ENCODE results near the gene ZNF93.
"Not testable (repeated sequence)": the region's sequence is repeated elsewhere in the genome, so short reads cannot be mapped to it uniquely, and the experiment has no call there.

GRCh38 chr19:19959151-19959799 is 58.5 kb downstream of the ZNF93 start:
- TF ChIP-seq CTCF (IDR thresholded peaks at IDR 0.05) = peak; percentile 61
- TF ChIP-seq SIN3A (IDR thresholded peaks at IDR 0.05; ENCODE audit: borderline replicate concordance, low read depth, low read length); ZBTB33 (IDR thresholded peaks at IDR 0.05; ENCODE audit: borderline replicate concordance, low read depth): not testable (repeated sequence)
